NOMO-1 (cell line): ENCODE measurements around the gene PRKAG2.

ENCODE experiments used
- DNase-seq, 2 experiments: peaks; one replicate each; lab custom pipeline; 2025; ENCODE audit not compliant: unreplicated experiment in 2 of 2; lab: John Stamatoyannopoulos, UW

The PRKAG2 gene

DNA sequence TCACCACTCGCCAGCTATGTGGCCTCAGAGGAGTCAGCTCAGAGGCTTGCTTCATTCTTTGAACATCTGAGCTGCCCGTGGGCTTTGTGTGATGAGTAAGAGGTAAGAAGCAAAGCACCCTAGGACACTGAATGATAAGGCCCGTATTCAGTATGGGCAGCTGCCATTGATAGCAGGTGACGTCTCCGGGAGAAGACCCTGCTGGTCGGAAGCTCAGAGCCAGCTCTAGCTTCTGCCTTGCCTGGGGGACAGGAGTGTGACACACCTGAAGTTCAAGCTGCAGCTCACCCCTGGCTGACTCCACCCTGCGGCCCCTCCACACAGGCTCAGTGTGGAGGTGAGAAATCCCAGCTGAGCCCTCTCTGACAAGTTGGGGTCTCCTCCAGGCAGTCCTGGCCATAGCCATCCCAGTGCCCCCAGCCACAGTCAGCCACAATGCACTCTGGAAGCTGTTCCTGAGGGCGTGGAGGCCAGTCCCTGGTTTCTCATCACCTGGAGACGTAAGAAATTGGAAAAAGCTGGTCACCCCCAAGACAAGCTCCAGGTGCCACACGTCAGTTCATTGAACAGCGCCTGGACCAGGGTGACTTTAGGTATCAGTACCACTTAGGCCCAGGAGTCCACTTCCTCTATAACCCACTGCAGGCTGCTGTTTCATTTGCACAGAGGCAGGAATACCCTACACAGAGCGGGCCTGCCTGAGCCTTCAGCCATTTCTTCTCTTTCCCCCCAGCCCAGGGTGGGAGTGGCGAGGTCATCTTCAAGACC lies 192.3 kb downstream of the PRKAG2 start:
- DNase-seq = no peak

DNA sequence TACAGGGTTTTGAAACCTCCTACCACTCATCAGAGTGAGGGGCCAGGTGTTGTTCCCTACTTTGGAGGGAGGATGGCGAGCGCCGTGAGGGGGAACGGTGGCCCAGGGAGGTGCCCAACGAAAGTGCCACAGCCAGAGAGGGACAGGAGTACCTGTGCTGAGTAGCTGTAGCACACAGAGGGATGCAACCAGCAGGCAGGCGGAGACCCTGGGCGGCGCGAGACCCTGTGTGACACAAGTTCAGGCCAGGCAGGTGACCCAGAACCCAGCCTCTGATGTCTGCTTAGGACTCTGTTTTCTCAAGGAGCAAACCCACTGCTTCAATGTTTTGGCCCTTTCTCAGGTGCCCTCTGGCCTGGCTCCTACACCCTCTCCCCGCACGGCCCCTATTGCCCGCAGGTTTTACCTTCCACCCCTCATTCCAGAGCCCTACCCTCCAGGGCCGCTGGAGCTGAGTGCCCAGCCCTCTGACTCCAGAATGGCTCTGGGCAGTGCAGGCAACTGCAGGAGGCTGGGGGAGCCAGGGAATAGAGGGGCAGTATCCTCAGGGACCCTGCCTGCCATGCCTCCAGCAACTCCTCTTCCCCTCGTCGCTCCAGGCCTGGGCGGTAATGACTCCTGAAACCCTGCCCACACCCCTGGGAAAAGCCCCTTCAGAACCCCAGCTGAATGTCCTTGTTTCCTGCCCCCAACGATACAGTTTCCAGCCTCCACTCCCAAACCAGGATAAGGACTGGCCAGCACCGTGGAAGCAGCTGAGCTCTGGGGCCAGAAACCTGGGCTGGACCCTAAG lies 193.1 kb downstream of the PRKAG2 start:
- DNase-seq = no peak

DNA sequence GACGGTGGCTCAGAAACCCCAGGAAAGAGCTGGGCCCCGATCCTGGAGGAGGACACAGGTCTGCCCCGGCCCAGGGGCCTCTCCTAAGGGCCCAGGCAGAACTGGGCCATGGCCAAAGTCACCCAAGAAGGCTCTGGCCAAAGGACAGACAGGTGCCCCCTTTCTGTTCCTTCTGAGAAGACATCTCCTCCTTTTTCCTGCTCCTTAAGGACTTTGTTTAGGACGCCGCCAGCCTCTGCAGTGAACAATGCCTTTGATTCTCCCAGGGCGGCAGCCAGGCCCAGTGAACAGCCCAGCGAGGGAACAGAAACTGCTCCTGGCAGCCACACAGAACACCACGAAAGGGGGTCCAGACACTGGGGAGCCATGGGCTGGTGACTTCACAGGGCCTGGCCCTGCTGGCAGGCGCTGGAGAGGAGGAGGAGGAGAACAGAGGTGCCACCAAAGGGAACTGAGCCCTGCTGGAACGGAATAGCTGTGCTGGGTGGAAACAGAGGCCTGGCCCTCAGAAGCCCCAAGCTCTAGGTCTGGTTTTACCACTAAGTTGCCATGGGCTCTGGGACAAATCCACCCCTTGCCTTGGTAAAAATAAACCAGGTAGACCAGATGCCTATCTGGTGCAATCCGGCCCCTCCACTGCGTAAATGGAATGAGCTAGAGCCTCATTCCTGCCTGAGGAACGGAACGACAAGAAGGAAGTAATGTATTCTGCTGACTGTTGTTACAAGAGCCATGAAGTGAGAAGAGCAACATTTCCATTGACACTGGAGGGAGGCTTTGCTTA lies 193.9 kb downstream of the PRKAG2 start:
- no peak for DNase-seq

DNA sequence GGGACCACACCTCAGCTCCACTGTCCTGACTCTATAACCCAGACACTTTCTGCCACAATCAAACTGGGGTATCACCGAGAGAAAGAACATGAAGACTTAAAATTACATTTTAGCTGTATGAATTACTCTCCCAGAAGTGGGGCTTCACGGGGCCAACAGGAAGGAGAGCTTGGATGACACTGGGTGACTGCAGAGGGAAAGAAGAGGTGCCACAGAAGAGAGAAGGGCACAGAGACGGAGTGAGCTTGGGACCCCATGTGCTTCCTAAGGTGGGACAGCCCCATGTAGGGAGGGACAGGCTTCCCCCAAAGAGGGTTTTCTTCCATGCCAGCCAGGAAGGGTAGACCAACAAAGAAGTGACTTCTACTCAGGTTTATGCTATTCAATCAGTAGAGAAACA lies 195.2 kb downstream of the PRKAG2 start:
- DNase-seq = no peak

DNA sequence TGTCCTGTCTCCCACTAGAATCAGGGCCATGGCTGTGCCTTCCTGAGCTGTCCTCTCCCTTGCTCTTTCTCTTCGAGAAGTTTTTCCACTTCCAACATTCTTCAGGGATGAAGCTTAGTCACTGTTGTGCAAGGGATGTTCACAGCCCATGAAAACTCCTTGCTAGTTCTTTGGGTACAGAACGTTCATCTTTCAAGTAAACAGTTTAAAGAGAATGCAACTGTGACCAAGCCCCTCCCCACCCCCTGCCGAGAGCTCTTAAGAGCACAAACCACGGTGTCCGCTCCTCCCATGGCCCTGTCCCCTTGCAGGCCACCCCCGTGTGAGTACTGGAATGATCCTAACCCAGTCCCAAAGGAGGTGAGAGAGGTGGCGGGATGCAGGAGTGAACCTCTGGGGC lies 196.1 kb downstream of the PRKAG2 start:
- DNase-seq = no peak

DNA sequence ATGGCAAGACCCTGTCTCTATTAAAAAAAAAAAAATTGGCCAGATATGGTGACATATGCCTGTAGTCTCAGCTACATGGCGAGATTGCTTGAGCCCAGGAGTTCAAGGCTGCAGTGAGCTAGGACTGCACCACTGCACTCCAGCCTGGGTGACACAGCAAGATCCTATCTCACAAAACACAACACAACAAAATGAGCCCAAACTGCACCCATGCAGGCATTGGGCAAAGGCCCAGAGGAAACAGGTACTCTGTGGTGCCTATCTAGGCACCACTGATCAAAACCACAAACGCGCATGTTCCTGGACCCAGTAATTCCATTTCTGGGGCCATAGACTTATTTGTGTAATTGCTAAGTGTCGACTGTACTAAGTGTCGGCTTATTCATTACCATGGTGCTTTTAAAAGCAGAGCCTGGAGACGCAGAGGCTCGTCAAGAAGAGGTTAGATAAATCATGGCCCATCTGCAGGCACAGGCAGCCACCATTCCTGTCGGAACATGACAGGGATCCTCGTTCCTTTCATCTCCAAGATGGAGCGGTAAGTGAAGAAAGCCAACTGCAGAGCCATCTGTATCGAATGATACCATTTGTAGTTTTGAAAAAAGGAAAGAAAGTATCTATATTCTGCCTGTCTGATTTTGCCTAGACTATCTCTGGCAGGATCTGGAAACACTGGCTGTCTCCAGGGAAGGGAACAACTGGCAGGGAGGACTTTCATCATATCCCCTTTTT lies 196.9 kb downstream of the PRKAG2 start:
- no peak for DNase-seq

DNA sequence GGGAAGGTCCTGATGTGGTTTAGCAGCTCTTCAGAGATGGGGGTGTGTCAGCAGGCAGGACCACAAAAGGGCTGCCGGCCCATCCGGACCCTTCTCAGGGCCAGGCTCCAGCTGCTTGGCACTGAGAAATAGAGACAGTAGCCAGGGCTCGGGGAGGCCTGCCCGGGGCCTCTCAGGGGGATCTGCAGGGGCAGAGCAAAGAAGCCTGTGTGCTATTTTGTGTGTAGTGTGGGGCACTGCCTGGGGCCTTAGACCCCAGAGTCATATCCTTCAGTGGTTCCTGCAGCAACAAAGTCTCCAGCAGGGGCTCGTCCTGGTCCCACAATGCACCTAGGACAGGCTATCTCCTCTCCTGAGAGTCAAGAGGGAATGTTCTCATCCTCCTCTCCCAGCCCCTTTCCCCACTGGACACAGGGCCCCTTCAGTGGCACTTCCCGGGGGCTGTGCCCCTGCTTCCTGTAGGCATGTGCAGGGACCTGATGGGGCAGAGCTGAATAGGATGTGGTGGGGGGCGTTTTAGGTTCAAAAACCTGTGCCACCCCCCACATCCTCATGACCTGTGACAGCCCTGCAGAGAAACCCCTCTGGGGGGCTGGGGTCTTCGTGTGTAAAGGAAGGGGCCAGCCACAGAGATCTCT lies 197.7 kb downstream of the PRKAG2 start:
- no peak for DNase-seq

DNA sequence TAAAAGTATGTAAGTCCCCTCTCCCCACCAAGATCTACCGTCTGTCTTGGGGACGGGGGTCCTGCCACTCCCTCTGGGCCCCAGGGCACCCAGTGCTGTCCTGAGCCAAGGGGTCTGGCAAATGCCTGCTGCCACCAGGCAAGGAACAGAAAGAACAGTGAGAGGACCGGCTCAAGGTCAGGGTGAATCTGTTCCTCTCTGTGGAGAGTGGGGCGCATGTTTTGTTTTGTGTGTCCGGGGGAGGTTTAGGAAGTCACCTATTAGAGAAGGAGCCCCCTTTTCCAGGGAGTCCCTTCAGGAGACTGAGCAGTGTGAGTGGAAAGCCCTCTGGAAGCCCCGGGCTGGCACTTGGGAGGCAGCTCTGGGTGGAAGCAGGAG lies 198.7 kb downstream of the PRKAG2 start:
- no peak for DNase-seq

DNA sequence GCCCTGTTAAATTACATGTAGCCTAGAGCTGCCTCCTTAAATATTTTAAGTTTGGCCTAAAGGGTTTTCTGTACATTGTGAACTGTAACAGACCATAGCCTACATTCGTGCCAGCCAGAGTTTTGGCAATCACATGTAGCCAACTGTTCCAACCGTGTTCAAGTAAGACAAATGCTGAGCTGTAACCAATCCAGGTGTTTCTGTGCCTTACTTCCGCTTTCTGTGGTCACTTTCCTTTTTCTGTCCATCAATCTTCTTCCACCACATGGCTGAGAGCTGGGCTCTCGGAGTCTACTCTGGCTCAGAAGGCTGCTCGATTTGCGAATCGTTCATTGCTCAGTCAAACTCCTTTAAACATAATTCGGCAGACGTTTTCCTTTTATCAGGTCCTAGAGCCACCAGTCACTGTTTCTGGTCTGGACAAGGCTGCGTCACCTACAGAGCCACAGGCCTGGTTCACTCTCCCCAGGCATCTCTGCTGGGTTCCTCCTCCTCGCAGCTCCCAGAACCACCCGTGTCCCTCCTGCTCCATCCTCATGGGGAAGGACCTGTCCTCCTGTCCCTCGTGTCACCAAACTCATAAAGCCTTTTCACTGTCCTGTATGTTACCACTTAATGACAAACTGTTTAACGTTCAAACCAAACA lies 199.2 kb downstream of the PRKAG2 start:
- peak in 1 of 2 experiments; percentile 1 for DNase-seq

DNA sequence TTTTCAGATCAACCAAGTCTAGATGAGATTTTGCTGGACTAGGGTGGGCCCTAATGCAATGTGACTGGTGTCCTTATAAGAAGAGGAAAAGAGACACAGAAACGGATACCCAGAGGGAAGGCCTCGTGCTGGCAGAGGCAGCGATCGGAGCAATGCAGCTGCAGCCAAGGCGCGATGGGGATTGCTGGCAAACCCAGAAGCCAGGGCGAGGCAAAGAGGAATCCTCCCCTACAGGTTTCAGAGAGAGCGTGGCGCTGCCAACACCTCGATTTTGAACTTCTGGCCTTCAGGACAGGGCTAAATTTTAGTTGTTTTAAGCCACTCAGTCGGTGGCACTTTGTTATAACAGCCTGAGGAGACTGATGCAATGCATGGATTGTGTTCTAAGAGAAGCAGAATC lies 200.2 kb downstream of the PRKAG2 start:
- no peak for DNase-seq

DNA sequence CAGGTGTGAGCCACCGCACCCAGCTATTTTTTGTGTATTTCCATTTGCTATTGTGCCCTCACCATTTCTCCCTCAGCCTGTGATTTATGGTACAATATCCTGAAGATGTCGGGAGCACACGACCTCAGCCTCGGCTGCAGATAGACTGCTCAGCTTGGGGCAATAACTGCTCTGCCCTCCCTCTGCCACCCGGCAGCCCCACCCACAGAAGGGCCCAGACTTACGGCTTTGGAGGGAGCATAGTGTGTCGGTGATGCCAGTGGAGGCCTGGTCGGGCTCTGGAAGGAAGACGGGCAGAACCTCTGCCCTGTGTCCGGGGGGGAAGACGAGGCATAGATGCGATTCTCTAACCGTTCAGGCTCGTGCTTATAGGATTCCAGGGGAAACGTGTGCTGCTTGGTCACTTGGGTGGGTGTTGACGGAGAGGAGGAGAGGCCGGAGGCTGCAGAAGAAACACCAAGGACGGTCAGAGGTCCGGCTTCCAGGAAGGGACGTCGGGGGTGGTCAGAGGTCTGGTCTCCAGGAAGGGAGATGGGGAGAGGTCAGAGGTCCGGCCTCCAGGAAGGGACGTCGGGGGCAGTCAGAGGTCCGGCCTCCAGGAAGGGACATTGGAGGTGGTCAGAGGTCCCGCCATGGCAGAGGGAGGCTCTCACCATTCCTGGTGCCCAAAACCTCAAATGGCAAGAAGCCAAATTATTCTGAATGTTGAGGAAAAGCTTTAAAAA lies 201.6 kb downstream of the PRKAG2 start:
- DNase-seq = no peak

DNA sequence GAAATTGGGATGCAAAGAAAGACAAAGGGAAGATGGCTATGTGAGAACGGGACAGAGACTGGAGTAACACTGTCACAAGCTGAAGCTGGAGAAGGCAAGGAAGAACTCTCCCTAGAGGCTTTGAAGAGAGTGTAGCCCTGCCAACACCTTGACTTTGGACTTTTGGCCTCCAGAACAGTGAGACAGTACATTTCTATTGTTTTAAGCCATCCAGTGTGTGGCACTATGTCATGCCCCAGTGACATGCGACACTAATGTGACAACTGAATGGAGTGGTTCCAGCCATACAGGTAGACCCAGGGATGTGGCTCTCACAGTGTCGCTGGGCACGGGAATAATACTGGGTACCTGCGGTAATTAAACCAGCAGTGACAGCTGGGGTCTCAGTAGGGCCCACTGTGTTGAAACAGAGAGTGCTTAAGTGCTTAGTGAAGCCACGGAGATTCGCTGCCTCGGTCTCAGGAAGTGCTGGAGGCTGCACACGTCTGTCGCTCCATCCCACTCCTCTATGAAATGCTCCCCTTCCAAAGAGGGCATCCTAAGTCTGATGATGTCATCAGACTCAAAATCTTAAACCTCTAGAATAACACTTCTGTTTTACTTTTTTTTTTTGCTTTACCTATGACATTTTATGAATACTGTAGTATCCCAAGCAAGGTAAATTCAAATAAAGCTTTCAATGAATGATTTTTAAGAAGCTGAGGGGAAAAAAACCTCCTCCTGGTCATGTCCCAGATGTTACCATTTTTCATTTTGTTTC lies 202.6 kb downstream of the PRKAG2 start:
- no peak for DNase-seq

DNA sequence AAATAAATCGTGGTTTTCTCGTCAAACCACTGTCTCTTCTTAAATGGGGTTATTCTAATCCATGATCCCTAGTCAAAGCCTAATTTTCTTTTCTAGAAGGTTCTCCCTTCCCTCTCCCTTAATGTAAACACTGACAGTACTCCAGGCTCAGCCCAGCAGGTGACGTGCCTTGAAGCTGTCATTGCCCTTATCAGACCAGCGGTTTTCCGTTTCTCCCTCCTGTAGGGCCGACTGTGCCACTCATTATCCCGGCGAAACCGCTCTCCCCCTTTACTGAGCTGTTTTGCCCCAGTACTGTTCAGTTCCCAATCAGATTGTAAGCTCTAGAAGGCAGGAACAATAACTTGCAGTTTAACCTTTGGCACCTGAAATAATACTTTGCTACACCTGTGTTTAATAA lies 203.7 kb downstream of the PRKAG2 start:
- no peak for DNase-seq

DNA sequence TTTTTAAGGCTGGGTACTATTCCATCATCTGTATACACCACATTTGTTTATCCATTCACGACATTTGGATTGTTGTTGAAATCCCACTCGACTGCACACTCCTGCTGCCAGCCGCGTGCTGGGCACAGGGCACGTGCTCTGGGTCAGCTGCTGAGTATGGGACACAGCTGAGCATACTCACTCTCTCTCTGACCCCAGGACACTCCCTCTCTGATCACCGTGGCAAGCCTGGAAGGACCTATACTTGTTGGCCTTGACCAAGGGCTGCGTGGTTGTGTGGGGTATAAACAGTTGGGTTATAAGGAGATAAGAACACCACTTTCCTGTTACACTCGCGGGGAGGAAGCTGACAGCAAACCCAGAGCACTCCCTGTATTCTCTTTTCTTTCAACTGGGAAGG lies 204.2 kb downstream of the PRKAG2 start:
- no peak for DNase-seq

DNA sequence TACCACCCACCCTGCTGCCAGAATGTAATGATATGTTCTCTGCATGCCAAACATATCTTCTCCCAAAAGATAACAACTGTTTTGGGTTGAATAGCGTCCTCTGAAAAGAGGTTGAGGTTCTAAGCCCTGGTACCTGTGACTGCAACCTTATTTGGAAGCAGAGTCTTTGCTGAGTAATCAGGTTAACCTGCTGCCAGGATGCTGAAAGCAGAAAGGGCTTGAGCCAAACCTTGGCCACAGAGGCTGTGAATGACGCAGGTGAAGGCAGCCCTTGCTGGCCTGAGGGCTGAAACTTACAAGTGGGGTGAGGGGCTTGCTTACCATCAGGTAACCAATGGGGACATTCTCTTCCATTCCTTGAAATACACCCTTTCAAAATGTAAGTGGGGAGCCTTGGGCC lies 205.4 kb downstream of the PRKAG2 start:
- no peak for DNase-seq

DNA sequence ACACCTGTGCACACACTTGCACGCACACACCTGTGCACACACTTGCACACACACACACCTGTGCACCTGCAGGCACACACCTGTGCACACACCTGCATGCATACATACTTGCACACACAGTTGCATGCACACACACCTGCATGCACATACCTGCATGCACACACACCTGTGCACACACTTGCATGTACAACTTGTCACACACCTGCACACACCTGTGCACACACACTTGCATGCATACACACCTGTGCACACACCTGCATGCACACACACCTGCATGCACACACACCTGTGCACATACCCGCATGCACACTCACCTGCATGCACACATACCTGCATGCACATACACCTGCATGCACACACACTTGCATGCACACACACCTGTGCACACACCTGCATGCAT lies 207.2 kb downstream of the PRKAG2 start:
- DNase-seq = no peak

DNA sequence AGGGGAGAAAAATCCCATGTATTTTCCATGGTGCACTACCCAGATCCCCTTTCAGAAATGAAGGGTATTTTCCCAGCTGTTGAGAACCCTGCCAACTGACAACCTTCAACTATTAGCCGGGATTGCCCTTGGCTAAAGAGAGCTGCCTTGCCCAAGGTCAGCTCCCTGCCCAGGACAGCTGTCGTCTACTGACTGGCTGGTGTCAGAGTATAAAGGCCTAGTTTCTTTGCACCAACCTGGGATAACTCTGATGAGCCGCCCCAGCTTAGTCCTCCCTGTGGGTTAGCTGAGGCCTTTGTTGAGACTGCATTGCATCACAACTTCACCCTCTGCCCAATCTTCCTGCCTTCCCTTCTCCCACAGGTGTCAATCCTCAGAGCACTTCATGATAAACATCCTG lies 210.0 kb downstream of the PRKAG2 start:
- DNase-seq = no peak

DNA sequence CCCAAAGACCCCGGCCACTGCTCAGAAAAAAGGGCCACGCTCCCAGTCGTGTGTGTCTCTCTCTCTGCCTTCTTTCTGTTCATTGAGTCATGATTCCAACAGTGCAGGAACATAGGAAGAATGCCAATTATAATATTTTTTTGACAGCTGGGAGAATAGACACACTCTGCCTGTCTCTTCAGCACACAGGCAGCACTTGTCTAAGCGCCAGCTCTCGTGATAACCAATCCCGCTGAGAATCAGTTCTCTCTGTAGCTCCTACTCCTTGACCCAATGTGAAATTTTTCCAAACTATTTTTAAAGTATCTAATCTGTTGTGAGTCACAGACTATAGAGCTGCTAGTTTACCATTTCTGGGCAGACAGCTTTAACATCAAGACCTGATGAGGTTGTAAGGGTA lies 211.5 kb downstream of the PRKAG2 start:
- DNase-seq = no peak

DNA sequence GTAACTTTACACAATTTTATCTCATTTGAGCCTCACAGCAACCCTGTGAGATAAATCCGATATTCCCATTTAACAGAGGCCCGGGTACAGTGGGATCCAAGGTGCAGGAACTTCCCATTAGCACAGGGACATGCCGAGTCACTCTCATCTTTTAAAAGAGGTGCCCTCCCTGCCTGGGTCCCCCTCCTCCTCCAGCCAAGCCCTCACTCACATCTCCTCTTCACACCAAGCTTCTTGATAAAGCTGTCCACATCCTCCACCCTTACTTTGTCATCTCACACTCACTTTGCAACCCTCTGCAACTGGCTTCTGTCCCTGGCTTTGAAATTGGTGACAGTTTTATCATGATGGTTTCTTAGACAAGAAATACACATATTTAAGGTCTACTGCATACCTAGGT lies 212.6 kb downstream of the PRKAG2 start:
- DNase-seq = no peak
